Erythroblast (primary cell): ENCODE measurements around the gene SH3BP5L.

ENCODE experiments used
- GATA1 ChIP-seq: IDR thresholded peaks from 2 replicates; pipeline ENCODE4 v1.6.1; 2011; ENCODE audit warnings: low read depth, mild to moderate bottlenecking, control low read depth, low read length, moderate library complexity
- POLR2A ChIP-seq: IDR thresholded peaks from 2 replicates; pipeline ENCODE4 v1.6.1; 2011; ENCODE audit warnings: mild to moderate bottlenecking, low read length

GRCh38 chr1:248834343-248834940 lies 8.7 kb upstream of the SH3BP5L start:
- TF ChIP-seq POLR2A = no peak
- TF ChIP-seq GATA1 = no peak
